HG03196 (cell line): ENCODE data around the gene GRAP.

Experiments used
- ATAC-seq: cut with Tn5 transposase; IDR thresholded peaks from one replicate; pipeline ENCODE4 v1.9.1; 2021; ENCODE audit not compliant: unreplicated experiment

The GRAP gene

DNA sequence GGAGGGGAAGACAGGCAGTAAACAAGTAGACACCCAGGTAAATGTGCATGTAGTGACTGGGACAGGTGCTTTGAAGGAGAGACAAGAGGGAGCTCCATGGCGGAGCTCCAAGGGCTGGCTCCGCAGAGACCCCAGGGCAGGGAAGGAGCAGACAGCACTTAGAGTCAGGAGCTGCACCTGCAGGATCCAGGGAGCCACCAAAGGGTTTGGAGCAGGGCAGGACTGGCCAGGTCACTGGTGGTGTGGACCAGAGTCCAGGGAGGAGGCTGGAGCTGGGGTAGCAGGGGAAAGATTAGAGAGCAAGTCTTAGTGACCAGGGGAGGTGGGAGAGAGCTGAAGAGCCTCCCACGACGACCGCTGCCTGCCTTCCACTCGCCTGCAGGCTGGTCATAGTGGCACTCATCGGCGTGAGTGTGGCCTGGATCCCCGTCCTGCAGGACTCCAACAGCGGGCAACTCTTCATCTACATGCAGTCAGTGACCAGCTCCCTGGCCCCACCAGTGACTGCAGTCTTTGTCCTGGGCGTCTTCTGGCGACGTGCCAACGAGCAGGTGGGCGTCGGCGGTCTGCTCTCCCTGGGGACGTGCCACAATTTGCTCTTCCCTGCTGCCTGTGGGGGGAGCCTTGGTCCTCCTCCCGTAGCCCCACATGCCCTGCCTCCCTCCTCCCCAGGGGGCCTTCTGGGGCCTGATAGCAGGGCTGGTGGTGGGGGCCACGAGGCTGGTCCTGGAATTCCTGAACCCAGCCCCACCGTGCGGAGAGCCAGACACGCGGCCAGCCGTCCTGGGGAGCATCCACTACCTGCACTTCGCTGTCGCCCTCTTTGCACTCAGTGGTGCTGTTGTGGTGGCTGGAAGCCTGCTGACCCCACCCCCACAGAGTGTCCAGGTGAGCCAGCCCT is 27.5 kb downstream of the GRAP start:
- no peak for ATAC-seq

DNA sequence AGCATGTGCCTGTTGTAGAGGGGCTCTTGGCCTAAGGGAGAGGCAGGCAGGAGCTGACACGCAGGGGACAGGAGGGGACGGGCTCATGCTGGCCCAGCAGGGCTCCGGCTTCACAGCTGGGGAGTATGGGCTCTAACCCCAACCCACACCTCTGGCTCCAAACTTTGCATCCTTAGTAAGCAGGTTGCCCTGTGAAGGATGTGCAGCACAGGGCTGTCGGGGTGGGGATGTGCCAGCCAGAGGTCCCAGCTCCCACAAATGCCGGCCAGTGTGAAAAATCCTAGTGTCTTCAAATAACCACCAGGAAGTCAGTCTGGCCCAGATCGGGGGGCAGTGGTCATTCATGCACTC is 28.2 kb downstream of the GRAP start:
- ATAC-seq = no peak

DNA sequence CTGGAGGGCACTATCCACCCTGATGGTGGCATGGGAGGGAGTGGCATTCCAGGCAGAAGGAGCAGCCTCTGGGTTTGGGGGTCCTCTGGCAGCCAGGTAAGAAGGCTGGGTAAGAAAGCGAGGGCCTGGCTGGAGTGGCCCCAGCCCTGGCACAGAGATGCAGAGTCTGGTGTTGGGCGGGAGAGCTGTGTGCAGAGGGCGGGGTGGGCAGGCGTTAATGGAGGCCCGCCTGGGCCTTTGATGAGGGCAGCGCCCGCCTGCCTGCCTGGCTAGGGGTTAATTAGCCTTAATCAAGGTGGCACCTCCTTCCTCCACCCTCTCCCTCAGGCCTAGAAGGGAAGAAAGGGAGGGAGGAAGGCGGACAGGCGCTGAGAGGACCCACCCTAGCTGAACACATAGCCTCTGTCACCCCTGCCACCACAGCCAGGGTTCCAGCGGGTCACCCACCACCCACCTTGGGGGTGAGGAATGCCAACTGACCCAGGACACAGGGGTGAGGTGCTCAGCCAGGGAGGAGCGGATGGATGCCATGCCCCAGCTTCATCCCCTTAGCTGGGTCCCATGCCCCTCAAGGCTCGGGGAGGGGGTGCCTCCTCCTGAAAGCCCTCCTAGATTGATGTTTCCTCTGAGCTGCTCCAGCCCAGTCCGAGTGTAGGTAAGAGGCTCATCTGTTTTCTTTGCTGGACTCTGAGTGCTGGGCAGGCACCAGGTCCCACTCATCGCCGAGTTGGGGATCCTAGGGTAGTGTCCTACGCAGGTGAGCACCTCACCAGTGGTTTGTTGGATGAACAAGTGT is 28.8 kb downstream of the GRAP start:
- no peak for ATAC-seq

DNA sequence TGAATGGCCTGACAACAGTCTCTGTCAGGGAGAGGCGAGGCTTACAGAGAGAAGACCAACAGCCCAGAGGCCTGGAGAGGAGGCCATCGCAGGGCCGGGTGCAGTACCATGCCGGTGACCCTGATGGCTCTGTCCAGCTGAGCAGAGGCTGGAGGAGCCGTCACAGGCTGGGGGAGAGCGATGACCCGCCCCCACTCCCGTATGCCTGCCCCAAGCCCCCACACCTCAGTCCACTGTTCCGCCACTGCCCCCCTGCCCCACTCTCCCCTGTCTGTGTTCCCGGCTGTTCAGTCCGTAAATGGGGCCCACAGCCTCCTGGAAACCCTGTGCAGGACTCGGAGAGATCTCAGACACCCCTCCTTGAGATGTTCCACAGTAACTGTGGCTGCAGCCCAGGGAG is 29.4 kb downstream of the GRAP start:
- ATAC-seq = no peak

DNA sequence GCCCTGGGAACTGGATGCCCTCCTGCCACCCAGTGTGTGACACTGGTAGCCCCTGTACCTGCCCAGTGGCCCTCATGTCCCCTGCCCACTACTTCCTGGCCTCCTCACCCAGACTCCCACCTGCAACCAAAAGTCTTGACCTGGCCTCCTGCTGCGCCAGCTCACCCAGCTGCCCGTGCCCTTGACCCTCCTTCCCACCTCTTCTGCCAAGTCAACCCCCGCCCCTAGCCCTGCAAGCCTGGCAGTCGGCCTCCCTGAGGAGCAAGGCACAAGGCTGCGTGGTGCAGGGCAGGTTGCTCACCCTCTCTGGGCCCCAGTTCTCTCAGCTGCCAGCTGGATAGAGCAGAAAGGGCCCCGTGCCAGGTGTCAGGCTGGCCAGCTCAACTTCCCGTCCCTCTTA is 29.9 kb downstream of the GRAP start:
- ATAC-seq = no peak

DNA sequence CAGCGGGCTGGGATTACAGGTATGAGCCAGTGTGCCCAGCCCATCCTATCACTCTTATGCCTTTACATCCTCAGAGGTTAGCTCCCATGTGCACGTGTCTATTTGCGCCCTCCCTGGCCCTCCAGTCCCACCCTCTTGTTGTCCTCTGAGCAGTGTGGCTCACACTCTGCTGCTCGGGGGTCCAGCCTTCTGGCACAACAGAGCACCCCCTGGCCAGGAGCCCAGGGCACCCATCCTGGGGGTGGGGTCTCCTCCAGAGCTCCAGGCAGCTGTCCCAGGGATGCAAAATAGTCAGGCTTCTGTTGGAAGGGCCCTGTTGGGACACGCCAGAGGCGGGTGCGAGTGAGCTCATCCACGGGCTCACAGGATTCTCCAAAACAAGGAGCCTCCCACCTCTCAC is 30.5 kb downstream of the GRAP start:
- no peak for ATAC-seq

DNA sequence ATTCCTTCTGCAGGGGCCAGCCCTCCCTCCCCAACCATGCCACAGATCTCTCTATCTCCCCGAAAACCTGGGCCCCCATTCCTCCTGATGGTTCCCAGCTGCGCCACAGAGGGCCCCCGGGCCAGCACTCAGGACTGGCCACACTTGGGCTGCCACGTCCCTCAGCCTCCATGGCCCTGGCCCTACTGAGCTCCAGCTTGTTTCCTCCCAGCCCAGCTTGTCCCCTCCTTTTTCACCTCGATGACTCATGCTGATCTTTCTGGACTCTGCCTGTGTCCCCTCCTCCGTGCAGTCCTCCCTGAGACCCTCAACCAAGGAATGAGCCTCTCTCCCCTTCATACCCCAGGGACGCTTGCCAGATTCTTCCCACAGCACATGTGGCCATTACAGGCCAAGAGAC is 31.3 kb downstream of the GRAP start:
- no peak for ATAC-seq

DNA sequence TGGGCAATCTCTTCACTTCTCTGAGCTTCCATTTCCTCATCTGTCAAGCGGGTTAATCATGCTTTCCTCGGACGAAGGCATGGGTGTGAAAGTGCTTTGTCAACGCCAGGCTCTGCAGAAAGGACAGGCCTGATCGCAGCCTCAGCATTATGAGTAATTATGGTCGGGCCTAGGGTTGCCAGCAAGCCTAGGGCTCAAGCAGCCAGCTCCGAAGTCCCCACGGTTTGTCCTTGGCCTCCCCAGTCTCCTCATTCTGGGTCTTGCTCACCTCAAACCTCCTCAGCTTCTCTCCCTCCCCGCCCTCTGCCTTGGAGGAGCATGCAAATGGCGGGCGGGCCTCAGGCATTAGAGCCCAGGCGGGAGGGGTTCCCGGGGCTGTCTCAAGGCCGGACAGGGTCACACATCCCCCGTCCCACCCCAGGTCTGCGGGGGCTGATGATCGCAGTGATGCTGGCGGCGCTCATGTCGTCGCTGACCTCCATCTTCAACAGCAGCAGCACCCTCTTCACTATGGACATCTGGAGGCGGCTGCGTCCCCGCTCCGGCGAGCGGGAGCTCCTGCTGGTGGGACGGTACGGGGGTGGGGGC is 32.0 kb downstream of the GRAP start:
- ATAC-seq = no peak

DNA sequence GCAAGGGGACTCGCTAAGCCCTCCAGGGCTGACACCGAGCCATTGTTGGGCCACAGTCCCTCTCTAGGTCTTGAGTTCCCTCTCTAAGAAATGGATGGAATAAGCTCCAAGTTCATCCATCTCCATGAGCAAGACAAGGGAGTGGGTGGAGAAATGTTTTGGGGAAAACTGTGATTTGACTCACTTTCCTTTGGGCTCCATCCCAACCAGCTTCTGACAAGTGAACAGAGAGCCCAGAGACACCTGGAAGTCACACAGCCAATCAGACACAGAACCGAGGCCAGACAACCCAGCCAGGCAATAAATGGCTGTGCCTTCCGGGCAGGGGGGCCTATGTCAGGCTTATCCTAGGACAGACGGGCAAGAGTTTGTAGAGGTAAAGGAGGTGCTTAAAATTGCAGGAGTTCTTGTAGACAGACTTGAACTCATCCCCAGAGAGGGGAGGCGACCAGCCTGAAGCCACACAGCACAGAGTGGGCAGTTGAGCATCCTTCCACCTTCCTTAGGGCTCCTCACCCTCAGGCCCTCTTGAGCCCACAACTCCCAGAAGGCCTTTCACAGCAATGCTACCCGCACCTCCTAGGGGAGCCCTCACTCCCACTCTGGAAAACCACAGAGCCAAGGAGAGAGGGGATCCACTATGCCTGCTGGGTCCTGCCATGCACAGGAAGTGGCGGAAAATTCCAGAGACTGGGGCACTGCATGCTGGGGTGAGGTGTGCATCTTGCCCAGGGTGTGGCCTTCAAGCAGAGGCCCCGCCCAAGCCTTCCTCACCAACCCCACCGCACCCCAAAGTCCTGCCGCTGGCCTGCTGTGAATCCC is 32.7 kb downstream of the GRAP start:
- ATAC-seq = no peak

DNA sequence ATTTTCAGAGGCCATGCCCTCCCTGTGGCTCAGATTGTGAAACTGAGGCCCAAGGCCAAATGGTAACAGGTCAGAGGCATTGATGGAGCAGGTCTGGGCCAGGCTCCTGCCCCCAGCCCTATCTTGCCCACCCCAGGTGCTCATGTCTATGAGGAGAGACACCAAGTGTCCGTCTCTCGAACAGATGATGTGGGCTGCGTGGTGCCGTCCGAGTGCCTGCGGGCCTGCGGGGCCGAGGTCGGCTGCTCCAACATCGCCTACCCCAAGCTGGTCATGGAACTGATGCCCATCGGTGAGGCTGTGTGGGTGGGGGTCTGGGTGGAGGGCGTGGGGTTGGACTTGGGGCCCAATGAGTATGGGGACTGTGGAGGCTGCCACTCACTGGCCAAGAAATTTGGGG is 33.5 kb downstream of the GRAP start:
- ATAC-seq = no peak

DNA sequence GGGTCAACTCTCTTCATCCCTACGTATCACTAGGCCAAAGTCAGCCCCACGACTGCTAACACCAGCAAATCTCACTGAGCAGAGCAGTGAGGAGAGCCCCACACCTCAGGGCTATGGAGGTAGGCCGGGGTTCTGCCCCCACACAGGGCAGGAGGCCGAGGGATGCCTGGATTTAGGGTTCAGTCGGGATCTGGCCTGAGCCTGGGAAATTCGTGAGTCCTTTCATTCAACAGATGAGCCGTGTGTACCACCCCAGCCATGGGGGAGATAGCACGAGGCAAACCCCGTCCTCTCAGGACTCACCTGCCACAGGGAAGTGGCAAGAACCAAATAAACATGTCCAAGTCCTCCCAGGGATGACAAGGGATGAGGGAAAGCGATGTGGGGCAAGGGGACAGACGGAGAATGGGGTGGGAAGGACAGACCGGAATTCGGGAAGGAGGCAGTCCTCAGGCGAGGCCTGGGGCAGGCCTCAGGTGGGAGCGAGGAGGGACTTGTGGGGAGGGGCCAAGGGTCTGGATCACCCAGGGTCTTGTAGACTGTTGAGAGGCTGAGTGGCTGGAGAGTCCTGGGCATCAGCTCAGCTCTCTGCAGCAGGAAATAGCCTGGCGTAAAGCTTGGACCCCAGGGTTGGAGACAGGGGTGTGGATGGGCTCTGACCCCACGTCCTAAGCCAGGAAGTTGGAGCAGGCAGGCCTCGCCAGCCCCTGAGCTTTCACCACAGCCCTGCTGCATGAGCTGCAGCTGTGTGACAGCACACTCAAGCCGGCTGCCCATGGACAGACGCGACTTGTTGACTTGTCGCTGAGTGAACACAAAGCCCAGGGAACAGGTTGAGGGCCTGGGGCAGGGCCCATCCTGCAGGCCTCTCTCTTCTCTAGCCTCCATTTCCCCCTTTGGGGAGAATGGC is 34.3 kb downstream of the GRAP start:
- ATAC-seq = no peak

DNA sequence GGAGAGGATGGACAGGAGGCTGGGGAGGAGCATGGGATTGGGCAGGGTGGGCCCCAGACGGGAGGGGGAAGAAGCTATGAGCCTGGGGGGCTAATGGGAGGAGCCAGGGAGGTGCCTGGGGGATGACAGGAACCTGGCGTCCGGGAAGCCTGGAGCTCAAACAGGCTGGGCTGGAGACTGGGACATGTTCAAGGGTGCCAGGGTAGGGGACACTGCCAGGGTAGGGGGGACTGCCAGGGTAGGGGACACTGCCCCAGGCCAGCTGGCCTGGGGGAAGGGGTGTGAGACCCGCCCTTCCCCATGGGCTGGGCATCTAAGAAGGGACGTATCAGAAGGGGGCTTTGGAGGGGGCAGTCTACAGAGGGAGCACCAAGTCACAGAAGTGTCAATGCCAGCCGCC is 35.2 kb downstream of the GRAP start:
- no peak for ATAC-seq

DNA sequence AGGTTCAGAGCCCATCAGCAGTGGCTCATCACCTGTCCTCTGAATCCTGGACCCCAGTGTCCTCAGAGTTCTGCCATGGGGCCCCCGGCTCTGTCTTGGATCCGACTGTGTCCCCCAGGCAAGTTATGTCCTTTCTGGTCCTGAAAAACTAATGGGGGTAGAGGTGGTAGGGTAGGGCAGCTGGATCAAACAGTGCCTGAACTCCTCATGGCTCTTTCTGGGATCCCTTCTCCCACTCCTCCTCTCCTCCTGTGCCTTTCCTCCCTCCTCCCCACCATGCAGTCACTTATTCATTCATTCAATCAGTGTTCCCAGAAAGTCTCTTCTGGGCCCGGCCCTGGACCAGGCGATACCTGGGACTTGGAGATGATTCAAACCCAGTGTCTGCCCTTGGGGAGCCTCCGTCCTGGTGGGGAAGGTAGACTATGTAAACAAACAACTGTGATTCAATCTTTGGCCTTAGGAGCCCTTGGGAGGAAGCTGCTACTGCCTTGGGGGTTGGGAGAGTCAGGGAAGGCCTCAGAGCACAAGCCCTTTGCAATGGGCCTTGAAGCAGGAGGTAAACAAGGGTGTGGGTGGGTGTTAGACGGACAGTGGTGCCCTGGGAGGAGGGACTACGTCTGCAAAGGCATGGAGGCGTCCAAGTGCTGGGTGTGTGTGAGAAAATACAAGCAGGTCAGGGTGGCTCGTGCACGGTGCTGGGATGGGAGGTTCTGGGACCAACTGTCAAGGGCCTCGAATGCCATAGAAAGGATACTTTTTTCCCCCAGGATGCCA is 35.8 kb downstream of the GRAP start:
- ATAC-seq = no peak

DNA sequence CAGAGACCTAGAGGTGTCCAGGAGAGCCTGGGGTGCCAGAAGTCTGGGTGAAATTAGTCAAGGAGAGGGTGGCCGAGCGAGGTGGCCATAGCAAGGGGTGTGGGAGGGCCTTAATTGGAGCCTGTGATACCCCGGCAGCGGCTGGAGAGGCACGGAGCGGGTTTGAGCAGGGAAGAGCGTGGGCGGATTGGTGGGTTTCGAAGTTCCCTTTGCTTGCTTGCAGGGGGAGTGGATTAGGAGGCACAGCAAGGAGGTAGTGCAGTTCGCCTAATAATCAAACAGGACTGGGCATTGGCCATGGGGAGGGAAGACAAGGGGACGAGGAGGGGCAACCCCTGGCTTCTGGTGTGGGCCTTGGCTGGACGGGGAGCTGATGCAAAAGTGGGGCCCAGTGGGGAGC is 36.8 kb downstream of the GRAP start:
- no peak for ATAC-seq

DNA sequence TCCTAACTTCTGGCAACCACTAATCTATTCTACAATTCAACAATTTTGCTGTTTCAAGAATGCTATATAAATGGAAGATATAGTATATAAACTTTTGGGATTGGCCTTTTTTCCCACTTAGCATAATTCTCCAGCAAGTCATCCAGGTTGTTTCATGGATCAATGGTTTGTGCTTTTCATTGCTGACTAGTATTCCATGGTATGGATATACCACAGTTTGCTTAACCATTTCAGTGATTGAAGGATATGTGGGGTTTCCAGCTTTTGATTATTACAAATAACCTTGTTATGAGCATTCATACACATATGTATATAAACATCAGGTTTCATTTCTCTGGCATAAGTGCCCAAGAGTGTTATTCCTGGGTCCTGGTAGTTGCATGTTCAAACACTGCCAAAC is 40.1 kb downstream of the GRAP start:
- ATAC-seq = no peak

DNA sequence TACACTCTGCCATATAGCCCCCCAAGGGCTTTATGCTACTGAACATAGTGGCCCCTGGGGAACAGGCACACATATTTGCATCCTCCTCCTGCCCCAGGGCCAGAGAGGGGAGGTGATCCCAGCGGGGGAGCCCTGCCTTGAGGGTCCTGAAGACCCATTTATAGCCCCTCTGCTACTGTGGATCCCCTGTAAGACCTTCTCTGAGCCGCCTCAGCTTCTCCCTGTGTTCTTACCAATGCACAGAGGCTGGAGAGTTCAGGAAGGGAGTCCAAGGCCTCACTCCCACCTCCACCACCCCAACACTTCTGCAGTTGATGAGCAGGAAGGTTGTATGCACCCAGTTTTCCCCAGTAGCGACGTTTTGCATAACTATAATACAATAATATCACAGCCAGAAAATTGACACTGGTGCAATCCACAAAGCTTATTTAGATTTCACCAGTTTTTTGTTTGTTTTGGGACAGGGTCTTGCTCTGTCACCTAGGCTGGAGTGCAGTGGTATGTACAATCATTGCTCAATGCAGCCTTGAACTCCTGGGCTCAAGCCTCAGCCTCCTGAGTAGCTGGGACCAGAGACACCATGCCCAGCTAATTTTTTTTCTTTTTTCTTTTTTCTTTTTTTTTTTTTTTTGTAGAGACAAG is 40.8 kb downstream of the GRAP start:
- no peak for ATAC-seq

DNA sequence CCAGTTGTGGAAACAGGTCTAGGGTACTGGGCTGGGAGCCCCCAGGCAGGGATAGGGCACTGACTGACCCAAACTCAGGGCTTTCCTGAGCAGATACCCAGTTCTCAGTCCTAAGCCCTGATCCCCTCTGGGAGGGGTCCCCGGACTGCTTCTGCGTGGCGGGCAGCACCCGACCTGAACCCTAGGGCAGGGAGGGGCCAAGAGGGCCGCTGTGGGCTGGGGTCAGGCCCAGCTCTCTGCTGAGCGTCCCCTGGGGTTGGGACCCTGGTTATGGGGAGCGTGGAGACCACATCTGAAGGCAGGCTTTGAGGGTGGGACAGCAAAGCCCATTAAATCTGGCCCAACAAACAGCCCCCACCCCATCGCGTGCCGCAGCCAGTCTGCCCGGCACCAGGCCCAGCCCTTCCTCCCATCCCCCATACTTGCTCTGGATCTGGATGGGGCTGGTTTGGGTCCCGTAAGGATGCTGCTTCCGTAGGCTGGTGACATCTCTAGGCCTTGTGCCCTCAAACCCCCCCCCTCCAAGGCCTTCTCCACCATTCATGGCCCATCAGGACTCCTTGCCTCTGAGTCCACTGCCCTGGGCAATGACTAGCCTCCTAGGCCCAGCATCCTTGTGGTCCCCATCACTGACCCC is 41.5 kb downstream of the GRAP start:
- ATAC-seq = no peak

DNA sequence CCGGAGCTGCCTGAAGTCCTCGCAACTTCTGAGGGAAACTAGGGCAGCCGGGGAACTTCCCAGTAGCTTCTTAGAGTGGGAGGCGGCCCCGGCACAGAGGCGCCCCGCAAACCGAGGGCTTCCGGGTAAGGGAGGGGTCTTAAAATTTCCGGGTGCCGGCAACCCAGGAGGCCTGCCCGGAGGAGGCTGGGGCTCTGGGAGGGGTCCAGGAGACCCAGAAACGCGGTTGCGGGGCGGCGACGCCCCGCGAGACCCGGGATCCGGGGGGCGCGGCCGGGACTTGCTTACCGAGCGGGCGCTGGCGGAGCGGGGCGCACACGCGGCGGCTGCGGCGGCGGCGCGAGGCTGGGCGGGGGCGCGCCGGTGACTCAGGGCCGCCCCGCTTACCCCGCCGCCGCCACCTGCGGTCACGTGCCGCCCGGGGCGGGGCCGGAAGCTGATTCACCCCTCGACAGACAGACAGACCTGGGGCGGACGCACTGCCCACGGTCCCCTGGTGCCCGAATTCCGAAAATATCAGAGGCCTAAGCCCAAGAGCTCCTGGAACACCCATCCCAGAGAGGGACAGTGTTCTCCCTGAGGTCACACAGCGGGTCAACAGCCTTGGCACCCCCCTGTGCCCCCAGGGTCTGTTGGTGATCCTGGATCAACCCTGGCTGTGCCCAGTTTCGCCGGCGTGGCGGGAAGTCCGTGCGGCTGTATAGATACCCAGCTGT is 42.2 kb downstream of the GRAP start, which contains the start of gene FAM83G:
FAM83G (minus strand) TSS at position 344 of the 716 bp plus-strand sequence. CDS start 723 bp downstream, outside the sequence.
- ATAC-seq = peak; percentile 72
